HCT116 (cell line): ENCODE data around the gene BMPER. TPM values are rescaled to one million over a fixed set of nuclear protein-coding genes. Genes with fewer than 3 reads are reported as not detected.

Experiments
- ATAC-seq: fragments of 200-7000 bp; cut with Tn5 transposase; 2 replicates; pipeline ENCODE4 v1.9.1; 2020; ENCODE audit warnings: mild to moderate bottlenecking, moderate library complexity
- BruUV-seq: library from RNA; stranded (reverse); fragments of 400-500 nt; replicated peaks from 2 replicates; lab custom pipeline; 2021; lab: Mats Ljungman, UMichigan
- CTCF ChIA-PET: fragments of 300-600 bp; sonication (Branson Sonifier 250); formaldehyde crosslinking; loops from one replicate; lab custom pipeline; 2021; ENCODE audit warnings: antibody characterized with exemption; lab: Charles Lee
- POLR2A ChIA-PET: fragments of 300-600, 350-600 bp; sonication (Branson Sonifier 250); formaldehyde crosslinking; loops from one replicate; lab custom pipeline; 2021; ENCODE audit warnings: antibody characterized with exemption; lab: Charles Lee
- RAD21 ChIA-PET, 2 experiments: fragments of 300-600 bp; sonication (Branson Sonifier 250); formaldehyde crosslinking; loops; one replicate each; lab custom pipeline; 2023; ENCODE audit warnings: low total read pairs in 2 of 2; ENCODE audit not compliant: uncharacterized antibody in 2 of 2, unreplicated experiment in 2 of 2, low non-redundant PET in 1 of 2; lab: Charles Lee
- DNase-seq: peaks from one replicate; pipeline ENCODE4 v3.0.0-alpha.2; 2010; ENCODE audit warnings: low read depth, low spot score
- H2AFZ ChIP-seq: fragments of 200-600 bp; shearing (Covaris generic), sonication (generic); 2 replicates; pipeline ENCODE4 v1.6.1; 2017; ENCODE audit warnings: low read depth, mixed run types, mixed read lengths, antibody characterized with exemption, low read length; ENCODE audit not compliant: poor library complexity, severe bottlenecking
- H3K27ac ChIP-seq: 2 replicates; pipeline ENCODE4 v1.5.1; 2012; ENCODE audit warnings: low read depth, low read length
- H3K27me3 ChIP-seq: fragments of 200-600 bp; sonication (generic); 2 replicates; pipeline ENCODE4 v1.6.1; 2016; ENCODE audit warnings: mixed run types, low read length, mixed read lengths; ENCODE audit not compliant: insufficient read depth
- H3K36me3 ChIP-seq, 2 experiments: fragments of 200-500 bp in 1 of 2; fragments of 200-600 bp in 1 of 2; sonication (Bioruptor generic) in 1 of 2; sonication (generic) in 1 of 2; 2 replicates each; pipeline versions ENCODE4 v1.5.1 to v1.6.1; 2014 to 2016; ENCODE audit warnings: low read length in 2 of 2, inconsistent platforms in 1 of 2, mixed read lengths in 1 of 2, mixed run types in 1 of 2; ENCODE audit not compliant: insufficient read depth in 2 of 2, control insufficient read depth in 1 of 2
- H3K4me1 ChIP-seq, 2 experiments: fragments of 200-600 bp in 1 of 2; sonication (generic) in 1 of 2; 2 replicates each; pipeline versions ENCODE4 v1.5.1 to v1.6.1; 2012 to 2017; ENCODE audit warnings: low read length in 2 of 2, inconsistent platforms in 1 of 2, mild to moderate bottlenecking in 1 of 2, mixed read lengths in 1 of 2, mixed run types in 1 of 2, moderate library complexity in 1 of 2; ENCODE audit not compliant: insufficient read depth in 2 of 2, control insufficient read depth in 1 of 2
- H3K4me2 ChIP-seq: fragments of 200-600 bp; sonication (generic); 2 replicates; pipeline ENCODE4 v1.6.1; 2017; ENCODE audit warnings: mixed run types, low read length, mixed read lengths
- H3K4me3 ChIP-seq, 2 experiments: fragments of 200-600 bp in 1 of 2; sonication (generic) in 1 of 2; replicated peaks in 1 of 2; 2 replicates each; pipeline ENCODE4 v1.5.1; 2011 to 2016; ENCODE audit warnings: low read length in 2 of 2, control low read depth in 1 of 2, low read depth in 1 of 2, mild to moderate bottlenecking in 1 of 2, mixed read lengths in 1 of 2, mixed run types in 1 of 2
- H3K79me2 ChIP-seq: fragments of 200-600 bp; sonication (generic); 2 replicates; pipeline ENCODE4 v1.6.1; 2017; ENCODE audit warnings: mild to moderate bottlenecking, mixed run types, low read length, moderate library complexity, mixed read lengths; ENCODE audit not compliant: insufficient read depth
- H3K9ac ChIP-seq: fragments of 200-600 bp; sonication (generic); 2 replicates; pipeline ENCODE4 v1.6.1; 2016; ENCODE audit warnings: low read length, mixed read lengths
- H3K9me2 ChIP-seq: fragments of 200-600 bp; sonication (generic), shearing (Covaris generic); 2 replicates; pipeline ENCODE4 v1.6.1; 2017; ENCODE audit warnings: mixed run types, mild to moderate bottlenecking, moderate library complexity; ENCODE audit not compliant: insufficient read depth
- H3K9me3 ChIP-seq, 2 experiments: fragments of 200-500 bp in 1 of 2; fragments of 200-600 bp in 1 of 2; sonication (Bioruptor generic) in 1 of 2; sonication (generic) in 1 of 2; 2 replicates each; pipeline ENCODE4 v1.6.1; 2014 to 2017; ENCODE audit warnings: low read length in 2 of 2, mixed read lengths in 2 of 2, inconsistent platforms in 1 of 2, low read depth in 1 of 2, mild to moderate bottlenecking in 1 of 2, mixed run types in 1 of 2, moderate library complexity in 1 of 2; ENCODE audit not compliant: control insufficient read depth in 1 of 2, insufficient read depth in 1 of 2
- H4K20me1 ChIP-seq: fragments of 200-600 bp; sonication (generic), shearing (Covaris generic); 2 replicates; pipeline ENCODE4 v1.6.1; 2017; ENCODE audit warnings: mixed run types, mild to moderate bottlenecking, moderate library complexity; ENCODE audit not compliant: insufficient read depth
- ATF3 ChIP-seq: IDR thresholded peaks from 2 replicates; pipeline ENCODE4 v1.6.1; 2012
- CBX3 ChIP-seq: IDR thresholded peaks from 2 replicates; pipeline ENCODE4 v1.6.1; 2012; ENCODE audit warnings: low read depth
- CEBPB ChIP-seq: IDR thresholded peaks from 2 replicates; pipeline ENCODE4 v1.6.1; 2012; ENCODE audit warnings: low read depth
- EGR1 ChIP-seq: IDR thresholded peaks from 2 replicates; pipeline ENCODE4 v1.6.1; 2012; ENCODE audit warnings: low read depth
- ELF1 ChIP-seq: IDR thresholded peaks from 2 replicates; pipeline ENCODE4 v1.6.1; 2012; ENCODE audit warnings: low read depth, borderline replicate concordance
- EZH2 ChIP-seq: fragments of 200-600 bp; sonication (generic); IDR thresholded peaks from 2 replicates; pipeline ENCODE4 v1.6.1; 2017; ENCODE audit warnings: antibody characterized with exemption, mixed run types
- FOSL1 ChIP-seq: IDR thresholded peaks from 2 replicates; pipeline ENCODE4 v1.6.1; 2012; ENCODE audit warnings: low read depth
- JUND ChIP-seq: IDR thresholded peaks from 2 replicates; pipeline ENCODE4 v1.6.1; 2012
- POLR2A ChIP-seq: IDR thresholded peaks from 2 replicates; pipeline ENCODE4 v1.7.0; 2011; ENCODE audit warnings: borderline replicate concordance; ENCODE audit not compliant: insufficient read depth, insufficient read length; ENCODE audit errors: extremely low read depth
- POLR2AphosphoS5 ChIP-seq: IDR thresholded peaks from 2 replicates; pipeline ENCODE4 v1.6.1; 2011; ENCODE audit warnings: mild to moderate bottlenecking, low read depth, low read length, moderate library complexity
- SIN3A ChIP-seq: IDR thresholded peaks from 2 replicates; pipeline ENCODE4 v1.6.1; 2012; ENCODE audit warnings: low read depth
- SP1 ChIP-seq: IDR thresholded peaks from 2 replicates; pipeline ENCODE4 v1.6.1; 2012; ENCODE audit warnings: low read depth
- TCF7L2 ChIP-seq: IDR thresholded peaks from 2 replicates; pipeline ENCODE4 v1.7.0; 2011; ENCODE audit warnings: borderline replicate concordance, inconsistent platforms; ENCODE audit not compliant: insufficient read depth, insufficient read length; ENCODE audit errors: extremely low read depth
- YY1 ChIP-seq: IDR thresholded peaks from 2 replicates; pipeline ENCODE4 v1.6.1; 2011; ENCODE audit warnings: low read length, low read depth, moderate library complexity, mild to moderate bottlenecking; ENCODE audit not compliant: insufficient replicate concordance; ENCODE audit errors: extremely low read depth
- ZBTB33 ChIP-seq: IDR thresholded peaks from 2 replicates; pipeline ENCODE4 v1.6.1; 2011; ENCODE audit warnings: mild to moderate bottlenecking, low read length, moderate library complexity; ENCODE audit not compliant: insufficient replicate concordance; ENCODE audit errors: extremely low read depth
- ZFX ChIP-seq: fragments of 450-650 bp; IDR thresholded peaks from 2 replicates; pipeline ENCODE4 v1.6.1; 2017
- ZNF274 ChIP-seq: fragments of 200-500 bp; sonication (Bioruptor generic); IDR thresholded peaks from 2 replicates; pipeline ENCODE4 v1.6.1; 2014; ENCODE audit warnings: mild to moderate bottlenecking, low read depth, low read length, inconsistent platforms
- intact Hi-C: fragments of 100-400 bp; cut with micrococcal nuclease; formaldehyde crosslinking; loops from 2 replicates; pipeline ENCODE4 v1.10.0; 2022
- total RNA-seq: library from RNA; stranded (reverse); gene quantifications from one replicate; pipeline ENCODE4 v1.2.1, GENCODE V29; 2021; ENCODE audit not compliant: unreplicated experiment
- TF ChIP-seq, protein P1 (sequence below): IDR thresholded peaks from 2 replicates; pipeline ENCODE4 v1.6.1; 2012
- TF ChIP-seq, protein P2 (sequence below): IDR thresholded peaks from 2 replicates; pipeline ENCODE4 v1.6.1; 2012; ENCODE audit warnings: low read depth

BMPER gene
- total RNA-seq, 1 experiment from 2014 or later, result not detected

GRCh38 chr7:34086981-34087380, 181.6 kb downstream of the BMPER start:
- no peaks in the 10 kb centered on the region for H3K4me1 ChIP-seq
- no peaks in the 10 kb centered on the region for H3K9me2 ChIP-seq
- no peaks in the 10 kb centered on the region for H4K20me1 ChIP-seq
- no TSS peak for BruUV-seq
- no peak overlapping the region for H3K4me2 ChIP-seq
- ChIA-PET RAD21 (no interaction called here), CTCF (interaction anchor here (1.5 to 2.7 kb wide), 4 partner anchors 13 to 901 kb away, joined by 4 to 89 read pairs (median 20); no protein-coding TSS in a partner anchor), POLR2A (no interaction called here)
- no peak overlapping the region for H3K27ac ChIP-seq
- H3K9ac ChIP-seq, result no peak overlapping the region
- intact Hi-C loops, result no loop called here
- H3K9me3 ChIP-seq, result no peaks in the 10 kb centered on the region
- no peaks in the 10 kb centered on the region for H3K27me3 ChIP-seq
- DNase-seq (no peak), ATAC-seq (no peak)
- TF ChIP-seq ATF3 (no peak), SP1 (no peak), ELF1 (no peak), ZBTB33 (no peak), JUND (no peak), CEBPB (no peak), SIN3A (no peak), YY1 (no peak), EGR1 (no peak), ZFX (no peak), POLR2AphosphoS5 (no peak), CBX3 (no peak), TCF7L2 (no peak), POLR2A (no peak), ZNF274 (no peak), FOSL1 (no peak), EZH2 (no peak)
- TF ChIP-seq, protein P1, sequence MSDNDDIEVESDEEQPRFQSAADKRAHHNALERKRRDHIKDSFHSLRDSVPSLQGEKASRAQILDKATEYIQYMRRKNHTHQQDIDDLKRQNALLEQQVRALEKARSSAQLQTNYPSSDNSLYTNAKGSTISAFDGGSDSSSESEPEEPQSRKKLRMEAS, result no peak
- TF ChIP-seq, protein P2, sequence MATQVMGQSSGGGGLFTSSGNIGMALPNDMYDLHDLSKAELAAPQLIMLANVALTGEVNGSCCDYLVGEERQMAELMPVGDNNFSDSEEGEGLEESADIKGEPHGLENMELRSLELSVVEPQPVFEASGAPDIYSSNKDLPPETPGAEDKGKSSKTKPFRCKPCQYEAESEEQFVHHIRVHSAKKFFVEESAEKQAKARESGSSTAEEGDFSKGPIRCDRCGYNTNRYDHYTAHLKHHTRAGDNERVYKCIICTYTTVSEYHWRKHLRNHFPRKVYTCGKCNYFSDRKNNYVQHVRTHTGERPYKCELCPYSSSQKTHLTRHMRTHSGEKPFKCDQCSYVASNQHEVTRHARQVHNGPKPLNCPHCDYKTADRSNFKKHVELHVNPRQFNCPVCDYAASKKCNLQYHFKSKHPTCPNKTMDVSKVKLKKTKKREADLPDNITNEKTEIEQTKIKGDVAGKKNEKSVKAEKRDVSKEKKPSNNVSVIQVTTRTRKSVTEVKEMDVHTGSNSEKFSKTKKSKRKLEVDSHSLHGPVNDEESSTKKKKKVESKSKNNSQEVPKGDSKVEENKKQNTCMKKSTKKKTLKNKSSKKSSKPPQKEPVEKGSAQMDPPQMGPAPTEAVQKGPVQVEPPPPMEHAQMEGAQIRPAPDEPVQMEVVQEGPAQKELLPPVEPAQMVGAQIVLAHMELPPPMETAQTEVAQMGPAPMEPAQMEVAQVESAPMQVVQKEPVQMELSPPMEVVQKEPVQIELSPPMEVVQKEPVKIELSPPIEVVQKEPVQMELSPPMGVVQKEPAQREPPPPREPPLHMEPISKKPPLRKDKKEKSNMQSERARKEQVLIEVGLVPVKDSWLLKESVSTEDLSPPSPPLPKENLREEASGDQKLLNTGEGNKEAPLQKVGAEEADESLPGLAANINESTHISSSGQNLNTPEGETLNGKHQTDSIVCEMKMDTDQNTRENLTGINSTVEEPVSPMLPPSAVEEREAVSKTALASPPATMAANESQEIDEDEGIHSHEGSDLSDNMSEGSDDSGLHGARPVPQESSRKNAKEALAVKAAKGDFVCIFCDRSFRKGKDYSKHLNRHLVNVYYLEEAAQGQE, result no peak
- H3K79me2 ChIP-seq, result no peaks in the 10 kb centered on the region
- no peak overlapping the region for H2AFZ ChIP-seq
- H3K36me3 ChIP-seq, result no peaks in the 10 kb centered on the region
- no peak overlapping the region for H3K4me3 ChIP-seq
